Hepatocyte (in vitro differentiated cells): ENCODE data around the gene ZNF527. TPM values are rescaled to one million over a fixed set of nuclear protein-coding genes. Genes with fewer than 3 reads are reported as not detected.

Source experiments
- DNase-seq: peaks from one replicate; pipeline ENCODE4 v3.0.0-alpha.2; 2016; ENCODE audit warnings: low spot score
- H2AFZ ChIP-seq: fragments of 200-600 bp; sonication (generic); 2 replicates; pipeline ENCODE4 v1.6.0; 2016; ENCODE audit warnings: antibody characterized with exemption, mild to moderate bottlenecking
- H3K27ac ChIP-seq: fragments of 200-600 bp; sonication (generic); 2 replicates; pipeline ENCODE4 v1.5.1; 2016; ENCODE audit warnings: mild to moderate bottlenecking
- H3K27me3 ChIP-seq: fragments of 200-600 bp; sonication (generic); 2 replicates; pipeline ENCODE4 v1.6.1; 2016
- H3K36me3 ChIP-seq: fragments of 200-600 bp; sonication (generic); replicated peaks from 2 replicates; pipeline ENCODE4 v1.5.1; 2016; ENCODE audit warnings: low read depth; ENCODE audit not compliant: insufficient read depth
- H3K4me1 ChIP-seq: fragments of 200-600 bp; sonication (generic); 2 replicates; pipeline ENCODE4 v1.5.1; 2016; ENCODE audit warnings: mild to moderate bottlenecking, moderate library complexity; ENCODE audit not compliant: insufficient read depth
- H3K4me2 ChIP-seq: fragments of 200-600 bp; sonication (generic); 2 replicates; pipeline ENCODE4 v1.6.0; 2016
- H3K4me3 ChIP-seq: fragments of 200-600 bp; sonication (generic); 2 replicates; pipeline ENCODE4 v1.5.1; 2016; ENCODE audit warnings: mild to moderate bottlenecking
- H3K79me2 ChIP-seq: fragments of 200-600 bp; sonication (generic); 2 replicates; pipeline ENCODE4 v1.6.0; 2017; ENCODE audit warnings: mild to moderate bottlenecking
- H3K9me2 ChIP-seq: fragments of 200-600 bp; sonication (generic); replicated peaks from 2 replicates; pipeline ENCODE4 v1.6.0; 2017; ENCODE audit warnings: mild to moderate bottlenecking; ENCODE audit not compliant: insufficient read depth
- H3K9me3 ChIP-seq: fragments of 200-600 bp; sonication (generic); 2 replicates; pipeline ENCODE4 v1.5.1; 2016; ENCODE audit warnings: low read depth, mild to moderate bottlenecking
- H4K20me1 ChIP-seq: fragments of 200-600 bp; sonication (generic); 2 replicates; pipeline ENCODE4 v1.6.0; 2016; ENCODE audit warnings: mild to moderate bottlenecking; ENCODE audit not compliant: insufficient read depth, poor library complexity, severe bottlenecking
- EZH2 ChIP-seq: fragments of 200-600 bp; sonication (generic); IDR thresholded peaks from 2 replicates; pipeline ENCODE4 v1.6.1; 2016; ENCODE audit warnings: antibody characterized with exemption, mild to moderate bottlenecking, borderline replicate concordance
- EZH2phosphoT487 ChIP-seq: fragments of 200-600 bp; sonication (generic); IDR thresholded peaks from one replicate; pipeline ENCODE4 v1.6.1; 2018; ENCODE audit warnings: antibody characterized with exemption, mild to moderate bottlenecking, low read depth, moderate library complexity; ENCODE audit not compliant: unreplicated experiment, severe bottlenecking
- WGBS: methylation state at CpG from one replicate; pipeline ENCODE4 v1.1.6; 2016; ENCODE audit warnings: low lambda C conversion rate; ENCODE audit errors: missing lambda C conversion rate; 5-methylcytosine and 5-hydroxymethylcytosine counted together
- polyA plus RNA-seq: library from polyadenylated mRNA; unstranded; fragments of >200 nt; fragmentation: Nextera tagmentation; extraction: Ambion mirVana; gene quantifications from 2 replicates; pipeline ENCODE4 v1.2.1, GENCODE V29; 2016
- total RNA-seq: library from RNA; depleted of rRNA; stranded (reverse); fragments of >200 nt; gene quantifications from 2 replicates; pipeline ENCODE4 v1.2.3, GENCODE V29; 2014
- TF ChIP-seq, protein P1 (sequence below): fragments of 200-600 bp; sonication (generic); IDR thresholded peaks from 2 replicates; pipeline ENCODE4 v1.5.1; 2016; ENCODE audit warnings: antibody characterized with exemption, mild to moderate bottlenecking; ENCODE audit not compliant: poor library complexity

Gene ZNF527
- total and polyA plus RNA-seq, 2 experiments from 2014 or later, result 1.7 to 7.3 TPM

GRCh38 chr19:37333457-37333856 is 37.4 kb upstream of the ZNF527 start:
- TF ChIP-seq EZH2, result no peak
- TF ChIP-seq EZH2phosphoT487, result no peak
- TF ChIP-seq, protein P1, sequence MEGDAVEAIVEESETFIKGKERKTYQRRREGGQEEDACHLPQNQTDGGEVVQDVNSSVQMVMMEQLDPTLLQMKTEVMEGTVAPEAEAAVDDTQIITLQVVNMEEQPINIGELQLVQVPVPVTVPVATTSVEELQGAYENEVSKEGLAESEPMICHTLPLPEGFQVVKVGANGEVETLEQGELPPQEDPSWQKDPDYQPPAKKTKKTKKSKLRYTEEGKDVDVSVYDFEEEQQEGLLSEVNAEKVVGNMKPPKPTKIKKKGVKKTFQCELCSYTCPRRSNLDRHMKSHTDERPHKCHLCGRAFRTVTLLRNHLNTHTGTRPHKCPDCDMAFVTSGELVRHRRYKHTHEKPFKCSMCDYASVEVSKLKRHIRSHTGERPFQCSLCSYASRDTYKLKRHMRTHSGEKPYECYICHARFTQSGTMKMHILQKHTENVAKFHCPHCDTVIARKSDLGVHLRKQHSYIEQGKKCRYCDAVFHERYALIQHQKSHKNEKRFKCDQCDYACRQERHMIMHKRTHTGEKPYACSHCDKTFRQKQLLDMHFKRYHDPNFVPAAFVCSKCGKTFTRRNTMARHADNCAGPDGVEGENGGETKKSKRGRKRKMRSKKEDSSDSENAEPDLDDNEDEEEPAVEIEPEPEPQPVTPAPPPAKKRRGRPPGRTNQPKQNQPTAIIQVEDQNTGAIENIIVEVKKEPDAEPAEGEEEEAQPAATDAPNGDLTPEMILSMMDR, result no peak
- H3K27ac ChIP-seq, result no peak overlapping the region
- no peak overlapping the region for H2AFZ ChIP-seq
- no peak overlapping the region for H3K4me2 ChIP-seq
- no peaks in the 10 kb centered on the region for H3K27me3 ChIP-seq
- no peak for DNase-seq
- H3K79me2 ChIP-seq, result peaks cover 36% of the 10 kb centered on the region
- no peak overlapping the region for H3K4me3 ChIP-seq
- H3K9me2 ChIP-seq, result no peaks in the 10 kb centered on the region
- no peaks in the 10 kb centered on the region for H3K9me3 ChIP-seq
- no peaks in the 10 kb centered on the region for H3K36me3 ChIP-seq
- H4K20me1 ChIP-seq, result no peaks in the 10 kb centered on the region
- 67% methylated on average over 1 of the region's 1 CpG for WGBS
- H3K4me1 ChIP-seq, result peaks cover 9% of the 10 kb centered on the region

- Histone ChIP-seq H3K36me3 (no peaks in the 10 kb centered on the region), H3K9me3 (no peaks in the 10 kb centered on the region), H3K27ac (peak overlapping the region; percentile 93), H3K79me2 (peaks cover 39% of the 10 kb centered on the region), H3K4me3 (peak overlapping the region; percentile 62), H3K27me3 (no peaks in the 10 kb centered on the region), H3K9me2 (no peaks in the 10 kb centered on the region), H2AFZ (peak overlapping the region; percentile 79), H3K4me1 (peaks cover 9% of the 10 kb centered on the region), H3K4me2 (peak overlapping the region; percentile 87), H4K20me1 (no peaks in the 10 kb centered on the region)
- TF ChIP-seq, protein P1, result no peak
- TF ChIP-seq EZH2, result no peak
- TF ChIP-seq EZH2phosphoT487, result no peak
- peak; percentile 94 for DNase-seq
- WGBS, result 13% methylated on average over 50 of the region's 50 CpGs
Observed at GRCh38 chr19:37334179-37335071, 36.5 kb upstream of the ZNF527 start.

GRCh38 chr19:37342753-37343152 is 28.1 kb upstream of the ZNF527 start:
- Histone ChIP-seq H3K9me2 (no peaks in the 10 kb centered on the region), H3K36me3 (peaks cover 1% of the 10 kb centered on the region), H3K4me1 (no peaks in the 10 kb centered on the region), H2AFZ (no peak overlapping the region), H3K4me2 (no peak overlapping the region), H3K79me2 (peaks cover 31% of the 10 kb centered on the region), H4K20me1 (no peaks in the 10 kb centered on the region), H3K27ac (no peak overlapping the region), H3K9me3 (no peaks in the 10 kb centered on the region), H3K27me3 (no peaks in the 10 kb centered on the region), H3K4me3 (no peak overlapping the region)
- no peak for TF ChIP-seq EZH2phosphoT487
- TF ChIP-seq EZH2, result no peak
- TF ChIP-seq, protein P1, result no peak
- WGBS, result 98% methylated on average over 5 of the region's 5 CpGs
- no peak for DNase-seq
